PC-3 (cell line): ENCODE results near the gene TRMT10B. TPM values are rescaled to one million over a fixed set of nuclear protein-coding genes. Genes with fewer than 3 reads are reported as not detected.

ENCODE experiments used
- ATAC-seq: fragments of 200-7000 bp; cut with Tn5 transposase; 2 replicates; pipeline ENCODE4 v1.9.1; 2020; ENCODE audit warnings: mild to moderate bottlenecking, moderate library complexity
- BruUV-seq: library from RNA; stranded (reverse); fragments of 400-500 nt; replicated peaks from 2 replicates; lab custom pipeline; 2021; lab: Mats Ljungman, UMichigan
- CTCF ChIA-PET: fragments of 300-600 bp; sonication (Branson Sonifier 250); formaldehyde crosslinking; loops from one replicate; lab custom pipeline; 2022; ENCODE audit warnings: antibody characterized with exemption; lab: Charles Lee
- POLR2A ChIA-PET: fragments of 300-600 bp; sonication (Branson Sonifier 250); formaldehyde crosslinking; loops from one replicate; lab custom pipeline; 2022; ENCODE audit warnings: antibody characterized with exemption; ENCODE audit not compliant: unreplicated experiment; lab: Charles Lee
- DNase-seq: peaks from one replicate; pipeline ENCODE4 v3.0.0-alpha.2; 2015
- H2AFZ ChIP-seq: fragments of 300-600 bp; sonication (generic); 2 replicates; pipeline ENCODE4 v1.6.0; 2016; ENCODE audit warnings: antibody characterized with exemption, low read length
- H3F3A ChIP-seq: fragments of 300-600 bp; sonication (generic); one replicate; pipeline ENCODE4 v1.6.0; 2017; ENCODE audit warnings: antibody characterized with exemption, low read length, control low read depth, mild to moderate bottlenecking; ENCODE audit not compliant: unreplicated experiment
- H3K27ac ChIP-seq: fragments of 300-600 bp; sonication (generic); 2 replicates; pipeline ENCODE4 v1.5.1; 2016; ENCODE audit warnings: mild to moderate bottlenecking, low read length
- H3K27me3 ChIP-seq: fragments of 300-600 bp; sonication (generic); 2 replicates; pipeline ENCODE4 v1.6.1; 2016; ENCODE audit warnings: low read length, mixed read lengths
- H3K36me3 ChIP-seq: fragments of 300-600 bp; sonication (generic); 2 replicates; pipeline ENCODE4 v1.6.1; 2016; ENCODE audit warnings: low read depth, mixed run types, low read length, mixed read lengths
- H3K4me1 ChIP-seq: fragments of 300-600 bp; sonication (generic); 2 replicates; pipeline ENCODE4 v1.5.1; 2016; ENCODE audit warnings: low read length; ENCODE audit not compliant: insufficient read depth
- H3K4me2 ChIP-seq: fragments of 300-600 bp; sonication (generic); 2 replicates; pipeline ENCODE4 v1.6.0; 2016; ENCODE audit warnings: low read length
- H3K4me3 ChIP-seq: fragments of 300-600 bp; sonication (generic); 2 replicates; pipeline ENCODE4 v1.5.1; 2016; ENCODE audit warnings: mild to moderate bottlenecking, low read length, mixed read lengths
- H3K79me2 ChIP-seq: fragments of 300-600 bp; sonication (generic); 2 replicates; pipeline ENCODE4 v1.6.1; 2017; ENCODE audit warnings: low read length, mixed read lengths
- H3K9ac ChIP-seq: fragments of 300-600 bp; sonication (generic); 2 replicates; pipeline ENCODE4 v1.6.0; 2016; ENCODE audit warnings: mild to moderate bottlenecking, low read length
- H3K9me2 ChIP-seq: fragments of 300-600 bp; sonication (generic); replicated peaks from 2 replicates; pipeline ENCODE4 v1.6.1; 2016; ENCODE audit warnings: mixed run types, low read length, mixed read lengths
- H3K9me3 ChIP-seq: fragments of 300-600 bp; sonication (generic); 2 replicates; pipeline ENCODE4 v1.6.1; 2016; ENCODE audit warnings: low read length, mixed read lengths
- H4K20me1 ChIP-seq: fragments of 300-600 bp; sonication (generic); 2 replicates; pipeline ENCODE4 v1.6.1; 2016; ENCODE audit warnings: low read length, mixed read lengths
- CTCF ChIP-seq: fragments of 300-600 bp; sonication (generic); conservative IDR thresholded peaks from 2 replicates; pipeline ENCODE4 v1.5.1; 2017; ENCODE audit warnings: antibody characterized with exemption, low read depth, mild to moderate bottlenecking, low read length
- EZH2 ChIP-seq: fragments of 300-600 bp; sonication (generic); IDR thresholded peaks from one replicate; pipeline ENCODE4 v1.6.1; 2017; ENCODE audit warnings: antibody characterized with exemption, mild to moderate bottlenecking, low read length; ENCODE audit not compliant: unreplicated experiment
- EZH2phosphoT487 ChIP-seq: fragments of 300-600 bp; sonication (generic); IDR thresholded peaks from 2 replicates; pipeline ENCODE4 v1.6.1; 2018; ENCODE audit warnings: mild to moderate bottlenecking, antibody characterized with exemption, low read length, borderline replicate concordance
- intact Hi-C: fragments of 100-400 bp; cut with micrococcal nuclease; formaldehyde crosslinking; loops from 2 replicates; pipeline ENCODE4 v1.9.0; 2023
- total RNA-seq: library from RNA; depleted of rRNA; stranded (reverse); fragments of >200 nt; gene quantifications from 2 replicates; pipeline ENCODE4 v1.2.3, GENCODE V29; 2014

TRMT10B gene
- total RNA-seq, 1 experiment from 2014 or later, result 1.1 TPM

- Histone ChIP-seq H3K9me2 (no peaks in the 10 kb centered on the region), H3K36me3 (no peaks in the 10 kb centered on the region), H3K4me2 (no peak overlapping the region), H3K4me3 (no peak overlapping the region), H3F3A (no peaks in the 10 kb centered on the region), H3K9me3 (no peaks in the 10 kb centered on the region), H3K9ac (no peak overlapping the region), H4K20me1 (no peaks in the 10 kb centered on the region), H3K27me3 (no peaks in the 10 kb centered on the region), H2AFZ (no peak overlapping the region), H3K4me1 (no peaks in the 10 kb centered on the region), H3K27ac (no peak overlapping the region), H3K79me2 (peaks cover 16% of the 10 kb centered on the region)
- DNase-seq (no peak), ATAC-seq (no peak)
- no TSS peak for BruUV-seq
- intact Hi-C loops, result no loop called here
- no peak for TF ChIP-seq CTCF
- ChIA-PET CTCF (no interaction called here), POLR2A (no interaction called here)
Observed at GRCh38 chr9:37811906-37812476, 58.4 kb downstream of the TRMT10B start.

- BruUV-seq, result no TSS peak
- ATAC-seq (no peak), DNase-seq (no peak)
- Histone ChIP-seq H3K4me3 (no peak overlapping the region), H3K27me3 (no peaks in the 10 kb centered on the region), H3F3A (no peaks in the 10 kb centered on the region), H3K4me1 (no peaks in the 10 kb centered on the region), H3K36me3 (no peaks in the 10 kb centered on the region), H3K4me2 (no peak overlapping the region), H3K9me3 (no peaks in the 10 kb centered on the region), H2AFZ (no peak overlapping the region), H3K79me2 (peaks cover 10% of the 10 kb centered on the region), H4K20me1 (no peaks in the 10 kb centered on the region), H3K9ac (no peak overlapping the region), H3K27ac (no peak overlapping the region), H3K9me2 (no peaks in the 10 kb centered on the region)
- POLR2A ChIA-PET, result interaction anchor here (0.6 kb wide), 2 partner anchors 12 to 26 kb away, joined by 3 to 7 read pairs; no protein-coding TSS in a partner anchor
- no peak for TF ChIP-seq CTCF
- no peak for TF ChIP-seq EZH2phosphoT487
- no peak for TF ChIP-seq EZH2
- CTCF ChIA-PET, result no interaction called here
- intact Hi-C loops, result no loop called here
Observed at GRCh38 chr9:37812773-37813379, 59.3 kb downstream of the TRMT10B start.

- Histone ChIP-seq H3K9me3 (no peaks in the 10 kb centered on the region), H3F3A (no peaks in the 10 kb centered on the region), H4K20me1 (no peaks in the 10 kb centered on the region), H3K36me3 (peaks cover 6% of the 10 kb centered on the region; the same call in 1 of the 2 replicates), H3K27me3 (no peaks in the 10 kb centered on the region), H3K9me2 (no peaks in the 10 kb centered on the region), H3K27ac (no peak overlapping the region), H3K4me1 (no peaks in the 10 kb centered on the region), H3K79me2 (no peaks in the 10 kb centered on the region), H3K4me3 (no peak overlapping the region), H3K4me2 (no peak overlapping the region), H2AFZ (no peak overlapping the region), H3K9ac (no peak overlapping the region)
- intact Hi-C loops, result no loop called here
- BruUV-seq, result no TSS peak
- ATAC-seq (no peak), DNase-seq (no peak)
- ChIA-PET POLR2A (interaction anchor here (0.6 kb wide), 1 partner anchor 21 kb away, joined by 5 read pairs; no protein-coding TSS in a partner anchor), CTCF (no interaction called here)
- no peak for TF ChIP-seq EZH2
- TF ChIP-seq EZH2phosphoT487, result no peak
- TF ChIP-seq CTCF, result no peak
Observed at GRCh38 chr9:37818849-37819248, 65.2 kb downstream of the TRMT10B start.
